CD8-positive, alpha-beta memory T cell (primary cell): Measurements from ENCODE around the gene AUTS2. TPM values are rescaled to one million over a fixed set of nuclear protein-coding genes. Genes with fewer than 3 reads are reported as not detected.

Experiments
- CTCF ChIA-PET: fragments of 350-600 bp; sonication (Branson Sonifier 250); formaldehyde crosslinking; loops from one replicate; lab custom pipeline; 2021; ENCODE audit warnings: antibody characterized with exemption; lab: Charles Lee
- POLR2A ChIA-PET: fragments of 350-600 bp; sonication (Branson Sonifier 250); formaldehyde crosslinking; loops from one replicate; lab custom pipeline; 2021; ENCODE audit warnings: antibody characterized with exemption; lab: Charles Lee
- DNase-seq, 5 donors: peaks; one replicate each; pipeline versions ENCODE4 v3.0.0 to v3.0.0-alpha.2; 2020 to 2022; ENCODE audit warnings: mixed read lengths in 1 of 5
- H3K27ac ChIP-seq: one replicate; pipeline ENCODE4 v1.7.0; 2013; ENCODE audit warnings: low read depth, mild to moderate bottlenecking, low read length, moderate library complexity
- H3K27me3 ChIP-seq: 2 replicates; pipeline ENCODE4 v1.7.0; 2013; ENCODE audit warnings: low read length, mild to moderate bottlenecking; ENCODE audit not compliant: insufficient read depth, poor library complexity, severe bottlenecking
- H3K36me3 ChIP-seq: 2 replicates; pipeline ENCODE4 v1.7.0; 2013; ENCODE audit warnings: mild to moderate bottlenecking, low read length, moderate library complexity; ENCODE audit not compliant: insufficient read depth
- H3K4me1 ChIP-seq: 2 replicates; pipeline ENCODE4 v1.7.0; 2013; ENCODE audit warnings: mild to moderate bottlenecking, low read length, moderate library complexity; ENCODE audit not compliant: insufficient read depth
- H3K4me3 ChIP-seq: 2 replicates; pipeline ENCODE4 v1.7.0; 2013; ENCODE audit warnings: mild to moderate bottlenecking, low read length
- H3K9me3 ChIP-seq: 2 replicates; pipeline ENCODE4 v1.7.0; 2013; ENCODE audit warnings: mild to moderate bottlenecking, low read length
- H3K27ac Mint-ChIP-seq, 8 donors: one replicate each; pipeline ENCODE4 v1.8.0; 2020 to 2021; ENCODE audit warnings: mixed read lengths in 8 of 8, mild to moderate bottlenecking in 6 of 8, inconsistent platforms in 3 of 8, moderate library complexity in 3 of 8
- H3K27me3 Mint-ChIP-seq, 2 donors: one replicate each; pipeline ENCODE4 v1.8.0; 2020 to 2021; ENCODE audit warnings: mixed read lengths in 2 of 2, mild to moderate bottlenecking in 1 of 2, moderate library complexity in 1 of 2
- H3K36me3 Mint-ChIP-seq, 3 donors: one replicate each; pipeline ENCODE4 v1.8.0; 2020 to 2021; ENCODE audit warnings: mixed read lengths in 3 of 3, inconsistent platforms in 1 of 3, mild to moderate bottlenecking in 1 of 3
- H3K4me1 Mint-ChIP-seq, 3 donors: one replicate each; pipeline ENCODE4 v1.8.0; 2020 to 2021; ENCODE audit warnings: mixed read lengths in 3 of 3, inconsistent platforms in 1 of 3, mild to moderate bottlenecking in 1 of 3
- H3K4me3 Mint-ChIP-seq, 7 donors: one replicate each; pipeline ENCODE4 v1.8.0; 2020 to 2021; ENCODE audit warnings: mixed read lengths in 7 of 7, mild to moderate bottlenecking in 6 of 7, moderate library complexity in 4 of 7, inconsistent platforms in 2 of 7
- H3K9me3 Mint-ChIP-seq, 5 donors: one replicate each; pipeline ENCODE4 v1.8.0; 2020 to 2022; ENCODE audit warnings: mixed read lengths in 5 of 5, mild to moderate bottlenecking in 3 of 5, moderate library complexity in 2 of 5, inconsistent platforms in 1 of 5
- polyA plus RNA-seq: library from polyadenylated mRNA; unstranded; fragments of 300-500 nt; fragmentation: Illumina TruSeq; gene quantifications from one replicate; pipeline ENCODE4 v1.2.3, GENCODE V29; 2021
- total RNA-seq, 2 experiments: library from RNA; stranded (reverse); gene quantifications; one replicate each; pipeline ENCODE4 v1.2.3, GENCODE V29; 2021

AUTS2 gene
- total and polyA plus RNA-seq, 3 experiments from 2014 or later = 4.4 to 9.9 (median 5.3) TPM

- Mint-ChIP-seq H3K27ac (peak overlapping the region in 3 of 8 donors; percentile 35 to 43 (median 42)), H3K9me3 (no peaks in the 10 kb centered on the region), H3K36me3 (no peaks in the 10 kb centered on the region), H3K27me3 (peaks cover 0 to 1% of the 10 kb centered on the region in 2 donors), H3K4me3 (peak overlapping the region in 2 of 7 donors; percentile 27 to 33), H3K4me1 (peaks cover 8 to 12% (median 10%) of the 10 kb centered on the region in 3 donors)
- Histone ChIP-seq H3K4me1 (no peaks in the 10 kb centered on the region), H3K27me3 (no peaks in the 10 kb centered on the region), H3K9me3 (no peaks in the 10 kb centered on the region), H3K27ac (no peak overlapping the region), H3K4me3 (no peak overlapping the region), H3K36me3 (no peaks in the 10 kb centered on the region)
- POLR2A ChIA-PET = no interaction called here
- CTCF ChIA-PET = no interaction called here
- no peak for DNase-seq
Measured at GRCh38 chr7:69803699-69804516, 205.6 kb downstream of the AUTS2 start.

DNA sequence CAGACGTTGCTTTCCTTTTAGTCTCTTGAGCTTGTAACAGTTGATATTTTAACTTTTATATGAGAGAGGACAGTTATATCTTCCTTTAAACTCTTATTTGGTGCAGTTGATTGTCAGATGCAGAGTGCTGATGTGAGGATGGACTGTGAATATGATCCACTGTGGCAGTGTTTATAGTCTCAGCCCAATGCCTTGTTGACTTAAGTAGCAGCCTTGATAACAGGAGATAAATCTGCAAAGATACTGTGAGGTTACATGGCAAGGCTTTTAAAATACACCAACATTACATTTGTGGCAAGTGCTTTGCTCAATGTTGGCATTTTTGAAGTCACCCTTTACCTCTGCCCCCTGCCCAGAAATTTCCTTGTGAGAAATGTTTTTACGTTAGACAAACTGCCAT is 206.7 kb downstream of the AUTS2 start:
- CTCF ChIA-PET = no interaction called here
- H3K9me3 ChIP-seq = no peaks in the 10 kb centered on the region

GRCh38 chr7:69808391-69808790 is 210.1 kb downstream of the AUTS2 start:
- POLR2A ChIA-PET = no interaction called here
- H3K27me3 ChIP-seq = no peaks in the 10 kb centered on the region
- no peak overlapping the region for H3K27ac Mint-ChIP-seq
- no peaks in the 10 kb centered on the region for H3K9me3 Mint-ChIP-seq
- H3K36me3 Mint-ChIP-seq = no peaks in the 10 kb centered on the region
- H3K4me3 ChIP-seq = no peak overlapping the region
- no peak for DNase-seq
- no peaks in the 10 kb centered on the region for H3K4me1 ChIP-seq
- no peak overlapping the region for H3K27ac ChIP-seq
- no peaks in the 10 kb centered on the region for H3K36me3 ChIP-seq
- no peaks in the 10 kb centered on the region for H3K9me3 ChIP-seq
- no peaks in the 10 kb centered on the region for H3K27me3 Mint-ChIP-seq
- CTCF ChIA-PET = interaction anchor here (0.7 kb wide), 1 partner anchor 951 kb away, joined by 4 read pairs; no protein-coding TSS in a partner anchor
- no peak overlapping the region for H3K4me3 Mint-ChIP-seq
- peaks cover 8 to 12% (median 10%) of the 10 kb centered on the region in 3 donors for H3K4me1 Mint-ChIP-seq

More for the DNA sequence above, 206.7 kb downstream of the AUTS2 start:
- Histone ChIP-seq H3K27me3 (no peaks in the 10 kb centered on the region), H3K27ac (no peak overlapping the region), H3K4me1 (no peaks in the 10 kb centered on the region), H3K36me3 (no peaks in the 10 kb centered on the region), H3K4me3 (no peak overlapping the region)
- Mint-ChIP-seq H3K9me3 (no peaks in the 10 kb centered on the region), H3K27ac (peak overlapping the region in 2 of 8 donors; percentile 5 to 34), H3K36me3 (no peaks in the 10 kb centered on the region), H3K27me3 (peaks cover 0 to 1% of the 10 kb centered on the region in 2 donors), H3K4me3 (no peak overlapping the region), H3K4me1 (peaks cover 8 to 12% (median 10%) of the 10 kb centered on the region in 3 donors)
- DNase-seq = no peak
- POLR2A ChIA-PET = no interaction called here

DNA sequence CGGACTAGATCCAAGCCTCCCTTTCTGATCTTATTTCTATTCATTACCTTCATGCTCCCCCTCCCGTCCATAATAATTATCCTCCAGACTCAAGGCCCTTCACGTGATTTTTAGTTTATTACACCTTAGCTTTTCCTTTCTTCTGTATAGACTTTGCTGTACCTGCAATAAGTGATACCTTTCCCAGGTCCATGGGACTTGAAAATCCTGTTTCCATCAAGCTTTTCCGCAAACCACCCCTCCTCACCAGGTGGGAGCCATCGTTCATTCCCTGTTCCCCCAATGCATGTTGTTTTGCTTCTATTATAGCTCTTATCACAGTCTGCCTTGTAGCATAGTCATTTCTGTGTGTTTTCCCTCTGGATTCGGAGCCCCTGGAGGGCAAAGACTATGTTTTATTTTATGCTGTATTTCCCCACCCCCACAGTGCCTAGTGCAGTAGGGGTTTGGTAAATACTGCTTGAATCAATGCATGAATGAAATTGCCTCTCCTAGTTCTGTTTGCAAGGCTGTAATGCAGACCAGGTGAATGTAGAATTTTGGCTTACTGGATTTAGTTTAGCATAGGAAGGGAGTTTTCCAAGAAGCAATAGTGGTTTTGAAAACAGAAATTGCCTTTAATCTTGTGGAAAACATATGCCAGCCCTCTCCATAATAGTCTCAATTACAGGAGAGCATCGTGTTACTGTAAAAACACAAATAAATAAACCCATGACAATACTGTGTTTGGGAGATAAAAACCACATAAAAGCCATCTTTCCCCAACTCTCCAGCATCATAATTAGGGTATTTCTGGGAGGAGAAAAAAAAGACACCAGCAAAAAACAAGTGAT is 213.4 kb downstream of the AUTS2 start:
- no peak overlapping the region for H3K4me3 ChIP-seq
- ChIA-PET POLR2A (no interaction called here), CTCF (no interaction called here)
- H3K36me3 Mint-ChIP-seq = no peaks in the 10 kb centered on the region
- no peaks in the 10 kb centered on the region for H3K9me3 Mint-ChIP-seq
- no peaks in the 10 kb centered on the region for H3K36me3 ChIP-seq
- H3K27me3 ChIP-seq = no peaks in the 10 kb centered on the region
- no peaks in the 10 kb centered on the region for H3K27me3 Mint-ChIP-seq
- H3K27ac ChIP-seq = no peak overlapping the region
- H3K4me1 Mint-ChIP-seq = no peaks in the 10 kb centered on the region
- no peak overlapping the region for H3K27ac Mint-ChIP-seq
- H3K4me1 ChIP-seq = no peaks in the 10 kb centered on the region
- H3K4me3 Mint-ChIP-seq = no peak overlapping the region
- no peaks in the 10 kb centered on the region for H3K9me3 ChIP-seq
- DNase-seq = no peak

GRCh38 chr7:69812756-69813155 is 214.5 kb downstream of the AUTS2 start:
- H3K4me1 Mint-ChIP-seq = no peaks in the 10 kb centered on the region
- Histone ChIP-seq H3K27me3 (no peaks in the 10 kb centered on the region), H3K27ac (no peak overlapping the region), H3K4me3 (no peak overlapping the region), H3K36me3 (no peaks in the 10 kb centered on the region), H3K4me1 (no peaks in the 10 kb centered on the region), H3K9me3 (no peaks in the 10 kb centered on the region)
- no peaks in the 10 kb centered on the region for H3K36me3 Mint-ChIP-seq
- no peak overlapping the region for H3K27ac Mint-ChIP-seq
- peaks cover 0 to 1% of the 10 kb centered on the region in 2 donors for H3K27me3 Mint-ChIP-seq
- POLR2A ChIA-PET = no interaction called here
- CTCF ChIA-PET = no interaction called here
- H3K4me3 Mint-ChIP-seq = no peak overlapping the region
- no peaks in the 10 kb centered on the region for H3K9me3 Mint-ChIP-seq
- no peak for DNase-seq

GRCh38 chr7:69813637-69814240 is 215.5 kb downstream of the AUTS2 start:
- ChIA-PET POLR2A (no interaction called here), CTCF (interaction anchor here (1.2 kb wide), 1 partner anchor 9 kb away, joined by 4 read pairs; no protein-coding TSS in a partner anchor)
- Histone ChIP-seq H3K4me3 (no peak overlapping the region), H3K27me3 (no peaks in the 10 kb centered on the region), H3K36me3 (no peaks in the 10 kb centered on the region), H3K27ac (no peak overlapping the region), H3K4me1 (no peaks in the 10 kb centered on the region), H3K9me3 (no peaks in the 10 kb centered on the region)
- no peaks in the 10 kb centered on the region for H3K9me3 Mint-ChIP-seq
- no peak for DNase-seq
- H3K27ac Mint-ChIP-seq = no peak overlapping the region
- H3K36me3 Mint-ChIP-seq = no peaks in the 10 kb centered on the region
- no peak overlapping the region for H3K4me3 Mint-ChIP-seq
- peaks cover 0 to 1% of the 10 kb centered on the region in 2 donors for H3K27me3 Mint-ChIP-seq
- no peaks in the 10 kb centered on the region for H3K4me1 Mint-ChIP-seq

DNA sequence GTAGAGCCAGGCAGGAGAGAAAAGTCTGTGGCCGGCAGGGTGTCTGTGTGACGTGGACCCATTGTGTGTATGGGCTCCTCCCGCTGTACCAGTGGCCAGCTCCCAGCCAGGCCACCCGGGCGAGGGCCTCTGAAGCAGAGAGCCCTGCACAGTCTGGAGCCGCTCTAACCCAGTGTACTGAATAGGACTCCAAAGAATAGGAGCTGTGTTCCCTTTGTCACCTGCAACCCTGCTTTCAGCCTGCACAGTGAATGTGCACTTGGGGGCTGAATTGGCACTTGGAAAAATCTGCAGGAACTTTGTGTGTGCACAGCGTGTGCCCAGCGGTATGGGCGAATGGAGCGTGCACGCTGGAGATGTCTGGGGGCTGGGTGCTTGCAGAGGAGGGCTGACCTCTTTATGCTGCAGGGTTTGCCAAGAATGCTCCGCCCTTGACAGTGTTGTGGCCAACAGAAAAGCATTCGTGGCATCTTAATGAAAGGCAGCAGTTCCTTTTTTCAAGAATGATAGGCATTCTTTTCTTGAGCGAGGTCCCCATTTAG is 216.2 kb downstream of the AUTS2 start:
- no peaks in the 10 kb centered on the region for H3K36me3 ChIP-seq
- no peak overlapping the region for H3K27ac ChIP-seq
- Mint-ChIP-seq H3K4me3 (no peak overlapping the region), H3K27ac (no peak overlapping the region), H3K27me3 (peaks cover 0 to 3% of the 10 kb centered on the region in 2 donors), H3K36me3 (no peaks in the 10 kb centered on the region), H3K9me3 (no peaks in the 10 kb centered on the region), H3K4me1 (no peaks in the 10 kb centered on the region)
- no peak overlapping the region for H3K4me3 ChIP-seq
- no peaks in the 10 kb centered on the region for H3K4me1 ChIP-seq
- H3K27me3 ChIP-seq = no peaks in the 10 kb centered on the region
- CTCF ChIA-PET = interaction anchor here (1.2 kb wide), 1 partner anchor 9 kb away, joined by 4 read pairs; no protein-coding TSS in a partner anchor
- no peaks in the 10 kb centered on the region for H3K9me3 ChIP-seq
- DNase-seq = no peak
- POLR2A ChIA-PET = no interaction called here
